ENCODE results near the gene EFL1.
"Not testable (repeated sequence)": the region's sequence is repeated elsewhere in the genome, so short reads cannot be mapped to it uniquely, and the experiment has no call there.

Gene EFL1

DNA sequence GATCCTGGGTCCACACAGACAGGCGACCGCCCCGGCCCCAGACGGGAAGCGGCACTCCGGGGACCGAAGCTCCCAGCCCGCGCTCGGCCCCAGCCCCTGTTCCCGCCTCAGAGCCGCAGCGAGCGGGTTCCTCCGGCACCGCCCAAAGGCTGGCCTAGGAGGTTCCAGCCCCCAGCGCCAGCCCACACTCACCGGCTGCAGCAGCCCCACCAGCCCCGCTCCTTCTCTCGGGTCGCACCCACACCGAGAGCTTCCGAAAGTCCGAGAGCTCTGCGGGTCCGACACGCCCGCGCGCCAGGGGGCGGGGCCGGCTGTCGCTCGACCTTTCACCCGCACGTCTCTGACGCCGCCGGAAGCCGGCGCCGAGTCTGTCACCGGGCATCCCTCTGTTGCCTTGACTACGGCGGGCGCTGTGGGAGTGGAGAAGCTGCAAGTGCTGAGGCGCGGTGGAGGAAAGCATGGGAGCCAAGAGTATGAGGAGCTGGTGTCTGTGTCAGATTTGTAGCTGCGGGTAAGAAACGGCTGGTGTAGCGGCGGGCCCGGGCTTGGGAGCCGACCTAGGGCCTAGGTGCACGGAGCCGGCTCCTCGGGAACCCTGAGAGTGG lies at the start of gene EFL1, which contains the start of gene SAXO2:
EFL1 (minus strand) TSS at position 313 of the 605 bp plus-strand sequence. CDS start 956 bp downstream, outside the sequence.
SAXO2 (plus strand) TSS at position 397 of the 605 bp plus-strand sequence; CDS start at position 459, 62 bp downstream.
- DNase-seq = peak; percentile 96

DNA sequence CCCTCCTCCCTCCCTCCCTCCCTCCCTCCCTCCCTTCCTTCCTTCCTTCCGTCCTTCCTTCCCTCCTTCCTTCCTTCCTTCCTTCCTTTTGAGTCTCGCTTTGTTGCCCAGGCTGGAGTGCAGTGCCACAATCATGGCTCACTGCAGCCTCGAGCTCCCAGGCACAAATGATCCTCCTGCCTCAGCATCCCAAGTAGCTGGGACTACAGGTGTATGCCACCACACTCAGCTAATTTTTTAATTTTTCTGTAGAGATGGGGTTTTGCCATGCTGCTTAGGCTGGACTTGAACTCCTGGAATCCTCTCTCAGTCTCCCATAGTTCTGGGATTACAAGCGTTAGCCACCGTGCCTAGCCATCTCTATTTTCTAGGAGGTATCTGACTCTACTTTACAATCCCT lies 48.8 kb upstream of the EFL1 start:
- not testable (repeated sequence) for DNase-seq

DNA sequence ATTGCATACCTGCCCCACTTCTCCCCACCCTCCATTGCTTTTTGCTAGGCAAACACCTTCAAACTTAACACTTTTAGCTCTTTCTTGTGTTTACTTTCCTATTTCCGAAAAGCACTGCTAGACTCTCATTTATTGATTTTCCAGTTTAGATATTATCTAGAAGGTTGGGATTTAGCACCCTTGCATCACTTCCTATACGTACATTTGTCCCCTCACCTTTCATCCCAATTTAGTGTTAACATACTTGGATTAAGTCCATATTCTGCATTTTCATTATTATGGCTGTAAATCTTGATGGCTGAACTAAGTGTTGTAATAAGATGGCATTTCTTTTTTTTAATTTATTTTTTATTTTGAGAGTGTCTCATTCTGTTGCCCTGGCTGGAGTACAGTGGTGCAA lies 47.3 kb upstream of the EFL1 start:
- no peak for DNase-seq

DNA sequence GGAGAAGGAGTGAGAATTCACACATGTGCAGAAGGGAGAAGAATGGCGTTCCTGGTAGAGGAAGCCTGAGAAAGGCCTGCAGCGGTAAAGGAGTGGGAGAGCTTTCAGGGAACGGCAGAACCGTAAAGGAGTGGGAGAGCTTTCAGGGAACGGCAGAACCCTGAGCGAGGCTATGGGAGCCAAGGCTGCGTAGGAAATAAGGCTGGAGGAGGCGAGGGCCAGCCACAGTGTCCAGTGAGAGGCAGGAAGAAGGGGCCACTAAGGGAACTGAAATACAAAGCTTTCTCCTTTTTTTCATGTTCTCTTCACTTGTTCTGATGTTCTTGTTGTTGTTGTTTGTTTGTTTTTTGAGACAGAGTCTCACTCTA lies 45.2 kb upstream of the EFL1 start:
- DNase-seq = no peak

DNA sequence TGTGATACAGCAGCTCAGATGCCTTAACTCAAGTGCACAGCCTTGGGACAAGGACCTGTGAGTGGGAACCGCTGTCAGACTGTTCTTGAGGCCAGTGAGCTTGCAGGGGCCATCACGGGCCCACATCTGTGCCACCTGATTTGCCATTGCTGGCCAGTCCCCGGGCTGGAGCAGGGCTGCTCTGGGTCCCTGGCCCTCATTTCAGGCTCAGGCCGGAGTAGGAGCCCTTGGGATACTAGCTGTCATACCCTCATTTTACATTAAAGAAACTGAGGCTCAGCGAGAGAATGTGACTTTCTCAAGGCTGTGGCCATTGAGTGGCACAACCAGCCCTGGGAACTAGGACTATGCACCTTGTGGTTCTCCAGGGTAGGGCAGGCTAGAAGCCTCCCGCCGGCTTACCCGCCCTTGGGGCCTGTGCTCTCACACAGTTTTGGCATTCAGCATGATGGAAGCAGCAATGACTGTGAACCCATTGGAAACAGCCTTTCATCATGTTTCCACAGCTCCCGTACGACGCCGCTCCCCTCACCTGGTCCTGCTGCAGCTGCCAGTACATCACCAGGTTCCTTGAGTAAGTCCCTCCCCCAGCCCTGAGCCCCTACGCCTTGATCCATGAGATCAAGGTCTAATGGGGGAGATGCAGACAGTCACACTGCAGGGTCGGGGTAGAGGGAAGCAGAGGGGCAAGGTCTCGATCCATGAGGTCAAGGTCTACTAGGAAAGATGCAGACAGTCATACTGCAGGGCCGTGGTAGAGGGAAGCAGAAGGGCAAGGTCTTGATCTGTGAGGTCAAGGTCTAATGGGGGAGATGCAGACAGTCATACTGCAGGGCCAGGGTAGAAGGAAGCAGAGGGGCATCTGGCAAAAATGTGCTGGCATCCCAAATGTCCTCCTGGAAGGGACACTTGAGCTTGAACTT lies 44.5 kb upstream of the EFL1 start:
- DNase-seq = no peak

DNA sequence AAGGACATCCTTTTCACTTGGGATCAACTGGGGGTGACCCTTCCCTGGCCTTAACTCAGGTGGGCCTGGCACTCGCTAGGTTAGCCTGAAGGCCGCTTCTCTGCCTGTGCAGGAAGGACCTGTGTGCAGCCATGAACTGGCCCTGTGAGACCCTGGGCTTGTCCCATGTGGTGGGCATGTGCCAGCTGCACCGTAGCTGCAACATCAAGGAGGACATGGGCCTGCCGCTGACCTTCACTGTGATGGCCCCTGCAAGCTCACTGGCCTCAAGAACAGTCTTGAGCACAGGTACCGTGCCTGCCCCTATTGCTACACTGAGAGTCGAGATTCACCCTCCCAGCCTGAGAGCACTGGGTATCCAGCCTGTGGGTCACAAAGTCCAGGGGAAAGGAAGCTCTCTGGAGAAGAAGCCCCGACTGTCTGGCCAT lies 43.1 kb upstream of the EFL1 start:
- DNase-seq = no peak

DNA sequence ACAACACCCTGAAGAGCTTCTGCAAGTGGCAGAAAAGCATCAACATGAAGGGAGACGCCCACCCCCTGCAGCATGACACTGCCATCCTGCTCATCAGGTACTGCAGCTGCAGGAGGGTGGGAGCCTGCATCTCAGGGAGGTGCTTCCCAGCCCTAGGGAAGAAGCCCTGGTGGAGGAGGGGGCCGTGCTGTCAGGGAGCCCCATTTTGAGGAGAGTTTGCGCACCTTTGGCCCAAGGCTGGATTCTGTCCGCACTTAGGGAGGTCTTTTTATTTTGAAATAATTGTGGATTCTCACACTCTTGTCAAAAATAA lies 42.2 kb upstream of the EFL1 start:
- no peak for DNase-seq

DNA sequence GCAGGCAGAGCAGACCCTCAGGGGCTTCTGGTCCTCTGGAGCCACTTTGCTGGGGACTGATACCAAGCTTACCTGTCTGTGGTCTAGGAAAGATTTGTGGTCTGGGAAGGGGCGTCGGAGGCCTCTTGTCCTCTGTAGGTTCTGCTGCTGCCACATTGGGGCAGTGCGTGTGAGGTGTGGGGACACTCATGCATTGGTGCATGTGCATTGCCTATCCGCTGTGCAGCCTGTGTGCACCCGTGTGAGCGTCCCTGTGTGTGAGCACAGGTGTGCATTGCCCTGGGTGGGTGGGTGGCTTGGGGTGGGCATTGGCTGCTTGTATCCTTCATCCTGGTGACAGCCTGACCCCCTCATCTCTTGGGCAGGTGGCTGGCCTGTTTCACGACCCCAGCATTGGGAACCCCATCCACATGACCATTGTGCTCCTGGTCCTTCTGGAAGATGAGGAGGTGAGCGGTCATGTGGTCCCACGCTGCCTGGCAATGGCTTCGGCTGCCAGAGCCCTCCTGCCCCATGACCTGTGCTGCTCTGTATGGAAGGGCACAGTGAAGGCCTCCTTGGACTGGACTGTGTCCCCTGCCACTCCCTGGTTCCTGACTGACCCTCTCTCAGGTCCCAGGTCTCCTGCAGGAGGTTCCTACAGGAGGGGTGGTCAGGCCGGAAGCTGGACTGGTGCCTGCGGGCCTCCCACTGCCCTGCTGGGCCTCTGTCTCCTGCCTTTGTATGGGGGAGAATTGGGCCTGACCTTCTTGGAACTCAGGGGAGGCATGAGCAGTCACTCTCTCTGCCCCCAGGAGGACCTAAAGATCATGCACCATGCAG lies 41.6 kb upstream of the EFL1 start:
- DNase-seq = no peak

DNA sequence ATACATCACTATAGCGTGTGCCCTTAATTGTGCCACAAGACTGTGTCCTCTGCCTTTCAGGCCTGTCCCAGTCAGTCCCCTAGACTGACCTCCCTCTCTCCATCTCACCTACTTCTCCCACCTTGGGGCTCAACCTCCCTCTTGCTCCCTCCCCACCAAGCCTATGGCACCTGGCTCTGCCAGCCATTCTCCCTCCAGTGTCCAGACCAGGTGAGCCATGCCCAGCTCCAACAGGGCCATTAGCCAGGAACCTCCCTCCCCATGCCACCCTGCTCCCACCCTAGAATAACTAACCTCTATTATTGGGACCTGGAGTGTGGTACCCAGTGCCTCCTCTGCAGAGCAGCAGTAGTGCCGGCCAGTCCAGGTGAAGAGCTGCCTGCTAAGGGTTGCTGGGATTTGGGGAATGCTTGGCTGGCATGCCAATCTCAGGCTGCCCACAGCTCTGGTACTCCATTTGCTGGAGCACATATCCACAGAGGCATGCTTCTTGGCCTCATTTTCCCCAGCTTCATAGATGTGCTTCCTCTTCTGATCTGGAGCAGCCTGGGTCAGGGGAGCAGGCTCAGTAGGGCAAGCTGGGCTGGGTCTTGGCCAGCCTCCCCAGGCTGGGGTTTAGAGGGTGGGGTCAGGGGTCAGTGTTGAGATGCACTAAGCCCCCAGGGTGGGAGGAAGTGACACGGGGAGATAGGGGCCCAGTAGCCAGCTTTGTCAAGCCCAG lies 38.9 kb upstream of the EFL1 start:
- no peak for DNase-seq

DNA sequence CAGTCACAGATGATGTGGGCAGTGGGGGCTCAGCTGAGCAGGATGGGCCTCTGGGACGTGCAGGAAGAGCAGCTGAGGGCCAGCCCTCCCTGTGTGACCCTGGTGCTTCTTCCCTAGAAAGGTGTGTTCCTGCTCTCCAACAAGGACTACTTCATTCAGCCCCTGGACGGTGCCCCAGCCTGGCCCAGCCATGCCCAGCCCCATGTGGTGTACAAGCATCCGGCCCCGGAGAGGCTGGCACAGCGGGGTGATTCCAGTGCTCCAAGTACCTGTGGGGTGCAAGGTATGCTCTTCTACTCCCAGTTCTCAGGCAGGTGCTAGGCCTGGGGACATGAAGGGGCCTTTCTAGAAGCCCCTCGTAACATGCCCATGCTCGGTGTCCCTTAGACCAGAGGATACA lies 38.3 kb upstream of the EFL1 start:
- no peak for DNase-seq

DNA sequence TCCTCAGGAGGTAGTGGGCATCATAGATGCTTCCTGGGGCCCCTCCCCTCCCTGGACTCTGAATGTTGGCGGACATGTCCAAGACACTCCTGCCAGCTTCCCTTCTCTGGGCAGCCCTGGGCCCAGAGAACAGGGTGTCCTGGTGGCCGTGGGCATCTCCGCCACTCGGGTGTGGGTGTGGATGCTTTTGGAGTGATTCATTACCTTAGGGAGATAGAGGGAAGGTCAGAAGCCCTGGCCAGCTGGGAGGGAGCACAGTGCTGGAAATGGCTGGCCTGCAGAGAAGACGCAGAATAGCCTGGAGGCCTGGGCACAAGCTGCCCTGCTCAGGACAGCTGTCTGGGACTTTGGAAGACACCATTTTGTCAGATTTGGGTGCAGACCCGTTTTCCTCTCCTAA lies 37.8 kb upstream of the EFL1 start:
- DNase-seq = not testable (repeated sequence)

DNA sequence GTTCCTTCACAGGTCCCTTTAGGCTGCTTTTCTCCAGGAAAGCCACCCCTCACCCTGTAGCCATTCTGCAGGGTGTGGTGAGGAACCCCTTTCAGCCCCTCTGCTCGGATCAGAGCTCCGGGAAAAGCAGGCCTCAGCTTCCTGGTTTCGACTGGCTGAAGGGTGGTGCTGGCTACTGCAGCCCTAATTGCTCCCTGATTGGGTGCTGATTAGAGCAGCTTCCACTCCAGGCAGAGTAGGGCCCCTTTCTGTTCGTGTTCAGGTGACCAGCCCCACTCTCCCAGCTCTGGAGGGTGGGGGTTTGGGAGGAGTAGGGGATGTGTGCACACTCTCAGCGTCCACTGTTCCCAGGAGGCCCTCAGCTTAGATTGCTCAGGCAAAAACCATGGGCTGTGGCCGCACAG lies 37.0 kb upstream of the EFL1 start:
- DNase-seq = not testable (repeated sequence)

DNA sequence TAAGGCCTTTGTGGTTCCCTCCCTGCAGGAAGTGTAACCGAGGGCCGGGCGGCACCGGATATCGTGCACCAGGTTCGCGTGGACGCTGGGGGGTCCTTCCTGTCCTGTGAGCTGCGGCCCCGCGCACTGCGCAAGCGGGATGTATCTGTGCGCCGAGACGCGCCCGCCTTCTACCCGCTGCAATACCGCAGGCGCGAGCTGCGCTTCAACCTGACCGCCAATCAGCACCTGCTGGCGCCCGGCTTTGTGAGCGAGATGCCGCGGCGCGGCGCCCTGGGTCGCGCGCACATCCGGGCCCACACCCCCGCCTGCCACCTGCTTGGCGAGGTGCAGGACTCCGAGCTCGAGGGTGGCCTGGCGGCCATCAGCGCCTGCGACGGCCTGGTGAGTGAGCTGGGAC lies 36.0 kb upstream of the EFL1 start:
- DNase-seq = peak; percentile 59

DNA sequence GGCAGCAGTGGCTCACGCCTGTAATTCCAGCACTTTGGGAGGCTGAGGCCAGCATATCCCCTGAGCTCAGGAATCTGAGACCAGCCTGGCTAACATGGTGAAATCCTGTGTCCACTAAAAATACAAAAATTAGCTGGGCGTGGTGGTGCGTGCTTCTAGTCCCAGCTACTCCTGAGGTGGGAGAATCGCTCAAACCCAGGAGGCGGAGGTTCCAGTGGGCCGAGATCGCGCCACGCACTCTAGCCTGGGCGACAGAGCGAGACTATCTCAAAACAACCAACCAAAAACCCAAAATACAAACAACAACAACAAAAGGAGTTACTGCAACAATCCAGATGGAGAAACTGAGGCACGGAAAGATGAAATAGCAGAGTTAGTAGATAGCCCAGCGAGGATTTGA lies 35.5 kb upstream of the EFL1 start:
- DNase-seq = no peak

DNA sequence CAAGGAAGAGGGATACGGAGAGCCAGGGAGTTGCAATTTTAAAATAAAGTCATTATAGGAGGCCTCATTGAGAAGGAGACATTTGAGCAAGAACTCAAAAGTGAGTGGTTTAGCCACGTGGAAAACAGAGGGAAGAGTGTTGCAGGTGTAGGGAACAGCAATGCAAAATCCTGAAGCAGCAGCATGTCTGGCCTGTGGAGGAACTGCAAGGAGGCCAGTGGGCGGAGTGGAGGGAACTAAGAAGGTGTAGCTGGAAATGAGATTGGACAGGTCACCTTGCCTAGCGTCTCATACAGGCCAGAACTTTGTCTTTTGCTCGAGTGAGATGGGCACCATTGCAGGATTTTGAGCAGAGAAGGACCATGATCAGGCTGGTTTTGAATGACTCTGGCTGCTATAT lies 35.0 kb upstream of the EFL1 start:
- no peak for DNase-seq

DNA sequence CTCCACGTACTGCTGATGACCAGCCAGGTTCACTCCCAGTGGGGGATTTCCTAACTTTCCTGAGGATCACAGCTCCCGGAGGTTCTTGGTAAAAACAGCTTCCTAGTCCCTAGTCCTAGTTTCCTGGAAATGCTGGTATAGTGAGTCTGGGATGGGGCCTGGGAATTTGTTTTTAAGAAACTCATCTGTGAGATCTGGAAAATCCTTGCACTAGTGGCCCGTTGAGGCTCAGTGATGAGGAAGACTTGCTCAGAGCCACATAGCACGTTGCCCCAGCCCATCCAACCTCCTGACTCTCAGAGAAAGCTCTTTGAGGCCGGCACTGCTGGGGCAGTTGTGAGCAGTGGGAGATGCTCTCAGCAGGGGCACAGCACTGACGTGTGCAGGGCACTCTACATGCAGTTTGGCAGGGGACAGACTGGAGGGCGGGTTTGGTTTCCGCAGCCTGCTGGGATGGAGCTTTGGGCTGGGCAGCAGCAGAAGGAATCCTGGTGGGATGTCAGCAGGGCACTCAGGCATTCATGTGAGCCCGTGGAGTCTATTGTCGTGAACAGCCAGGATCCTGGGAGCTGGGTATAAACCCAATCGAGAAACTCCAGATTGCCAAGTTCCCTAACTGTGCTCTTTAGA lies 31.6 kb upstream of the EFL1 start:
- DNase-seq = peak; percentile 21

DNA sequence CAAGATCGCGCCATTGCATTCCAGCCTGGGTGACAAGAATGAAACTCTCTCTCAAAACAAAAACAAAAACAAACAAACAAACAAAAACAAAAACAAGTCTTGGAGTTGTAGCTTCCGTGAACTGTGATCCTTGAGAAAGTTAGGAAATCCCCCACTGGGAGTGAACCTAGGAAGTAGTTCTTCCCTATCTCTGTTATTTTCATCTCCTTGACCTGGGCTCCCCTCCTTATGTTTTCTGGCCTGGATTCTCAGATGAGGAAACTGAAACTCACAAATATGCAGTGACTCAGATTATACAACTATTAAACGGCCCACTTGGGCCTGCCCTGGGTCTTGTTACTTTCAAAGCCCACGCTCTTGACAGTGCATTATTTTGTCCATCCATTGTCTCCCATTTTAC lies 29.7 kb upstream of the EFL1 start:
- DNase-seq = no peak

DNA sequence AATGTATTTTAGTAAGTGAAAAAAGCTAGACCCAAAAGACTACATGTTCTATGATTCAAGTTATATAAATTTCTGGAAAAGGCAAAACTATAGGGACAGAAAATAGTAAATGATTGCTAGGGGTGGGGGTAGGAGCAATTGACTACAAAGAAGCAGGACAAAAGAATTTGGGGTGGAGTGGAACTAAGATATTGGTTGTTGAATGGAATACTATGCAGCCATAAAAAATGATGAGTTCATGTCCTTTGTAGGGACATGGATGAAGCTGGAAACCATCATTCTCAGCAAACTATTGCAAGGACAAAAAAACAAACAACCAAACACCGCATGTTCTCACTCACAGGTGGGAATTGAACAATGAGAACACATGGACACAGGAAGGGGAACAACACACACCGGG lies 25.7 kb upstream of the EFL1 start:
- not testable (repeated sequence) for DNase-seq

DNA sequence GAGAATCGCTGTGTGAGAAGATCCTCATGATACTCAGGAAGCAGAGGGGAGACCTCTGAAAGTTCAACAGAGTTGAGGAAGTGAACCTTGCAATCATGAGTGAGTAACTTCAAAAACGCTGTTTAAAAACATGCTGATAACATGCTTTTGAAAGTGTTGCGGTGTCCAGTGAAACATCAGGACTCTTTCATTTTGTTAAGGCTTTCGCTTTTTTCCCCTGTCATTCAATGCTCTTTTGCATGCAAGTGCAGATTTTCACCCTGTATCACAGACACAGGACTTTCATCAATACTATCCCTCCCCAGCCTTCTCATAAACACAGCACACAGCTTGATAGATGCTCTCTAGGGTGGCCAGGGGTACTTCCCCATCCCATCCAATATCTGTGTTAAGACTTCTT lies 23.9 kb upstream of the EFL1 start:
- not testable (repeated sequence) for DNase-seq

DNA sequence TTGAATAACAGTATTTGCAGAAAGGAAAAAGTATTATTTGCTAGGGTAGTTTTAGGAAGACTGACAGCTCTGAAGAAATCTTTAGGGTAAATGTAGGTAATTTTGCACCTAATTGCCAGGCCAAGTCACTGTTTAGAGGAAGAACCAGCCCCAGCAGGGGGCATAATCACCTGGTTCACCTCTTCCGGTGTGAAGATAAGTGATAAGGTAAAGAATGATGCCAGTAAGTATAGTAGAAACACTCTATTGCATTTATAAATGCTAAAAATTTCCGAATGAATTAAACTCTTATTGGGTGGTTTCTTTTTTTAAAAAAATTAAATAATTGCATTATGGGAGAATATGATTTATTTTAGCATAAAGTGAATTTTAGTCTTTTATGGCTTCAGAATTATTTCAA lies 21.8 kb upstream of the EFL1 start:
- not testable (repeated sequence) for DNase-seq

DNA sequence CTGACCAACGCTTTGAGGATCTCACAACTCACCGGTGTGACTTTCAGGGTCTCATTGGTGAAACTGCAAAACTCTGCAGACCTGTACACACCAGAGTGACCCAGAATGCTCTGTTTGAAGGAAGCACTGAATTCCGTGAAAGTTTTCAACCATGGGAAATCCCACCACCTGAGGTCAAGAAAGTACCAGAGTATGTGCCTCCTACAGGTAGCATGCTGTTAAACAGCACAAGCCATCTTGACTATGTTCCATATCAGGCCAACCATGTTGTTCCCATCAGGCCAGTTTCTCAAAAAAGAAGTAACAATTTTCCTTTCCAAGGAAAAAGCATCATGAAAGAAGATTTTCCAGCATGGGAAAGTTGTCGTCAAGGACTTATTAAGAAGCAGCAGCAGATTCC lies 19.9 kb upstream of the EFL1 start:
- DNase-seq = not testable (repeated sequence)

DNA sequence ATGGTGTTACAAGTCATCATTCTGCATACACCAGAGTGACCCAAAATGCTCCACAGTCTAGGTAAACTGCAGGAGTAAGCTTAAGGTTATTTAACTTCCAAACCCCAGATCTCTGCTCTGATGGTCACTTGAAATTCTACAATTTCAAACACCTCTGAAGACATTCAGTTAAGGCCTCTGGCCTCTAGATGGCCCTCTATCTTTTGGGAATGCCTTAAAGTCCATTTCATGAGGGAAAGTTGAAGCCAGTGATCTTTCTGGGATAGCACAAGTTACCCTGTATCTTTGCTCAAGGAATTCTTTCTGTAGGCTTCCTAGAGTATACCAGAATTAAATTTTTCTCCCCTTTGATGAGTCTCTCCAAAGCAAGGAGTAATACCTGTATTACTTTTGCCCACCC lies 18.7 kb upstream of the EFL1 start:
- DNase-seq = not testable (repeated sequence)

Measured in eye (tissue), 1 donor.